Measurements from ENCODE around the gene RDH8.

The RDH8 gene

DNA sequence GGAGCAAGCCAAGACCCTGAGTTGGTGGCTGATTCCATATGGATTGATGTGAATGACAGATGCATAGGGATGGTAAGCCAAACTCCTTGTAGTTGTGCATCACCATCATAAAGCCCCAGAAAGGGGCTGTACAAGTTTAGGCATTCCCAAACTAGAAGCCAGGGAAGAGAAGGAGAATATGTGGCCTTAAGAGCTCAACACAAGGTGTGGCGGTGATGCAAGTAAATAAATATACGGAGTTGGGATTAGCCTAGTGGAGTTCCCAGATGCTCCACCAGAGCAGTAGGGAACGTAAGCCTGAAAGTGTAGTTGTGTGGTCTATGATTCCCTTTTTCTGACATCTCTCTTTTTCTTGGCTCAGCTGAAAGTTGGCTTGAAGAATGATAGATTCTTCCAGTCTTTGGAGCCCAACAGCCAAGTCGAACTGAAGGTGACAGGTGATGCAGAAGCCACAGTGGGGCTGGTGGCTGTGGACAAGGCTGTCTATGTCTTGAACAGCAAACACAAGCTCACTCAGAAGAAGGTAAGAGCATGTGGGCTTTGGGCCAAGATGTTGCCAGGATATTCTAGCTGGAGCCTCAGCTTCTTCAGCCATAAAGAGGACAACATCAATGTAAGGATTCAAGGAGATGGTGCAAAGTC lies 30.1 kb downstream of the RDH8 start:
- no peak for DNase-seq

DNA sequence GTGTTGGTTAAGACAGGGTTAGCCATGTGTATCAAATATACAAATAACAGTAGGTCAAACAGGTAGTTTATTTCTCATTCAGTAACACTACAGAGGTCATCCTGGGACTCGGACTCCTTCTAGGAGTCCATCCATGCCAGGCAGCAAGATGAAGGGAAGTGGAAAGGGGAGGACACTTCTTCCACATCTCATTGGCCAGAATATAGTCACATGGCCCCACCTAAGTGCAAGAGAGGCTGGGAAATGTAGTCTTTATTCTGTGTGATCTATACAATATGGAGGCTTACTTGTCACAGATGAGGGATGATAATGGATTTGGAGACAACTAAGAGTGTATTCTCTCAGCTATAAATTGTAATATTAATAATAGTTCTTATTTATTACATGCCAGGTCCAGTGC lies 31.1 kb downstream of the RDH8 start:
- no peak for DNase-seq

- DNase-seq: no peak
Measured at GRCh38 chr19:10045371-10045770, 32.1 kb downstream of the RDH8 start.

- DNase-seq: no peak
Measured at GRCh38 chr19:10049626-10050025, 36.3 kb downstream of the RDH8 start.

DNA sequence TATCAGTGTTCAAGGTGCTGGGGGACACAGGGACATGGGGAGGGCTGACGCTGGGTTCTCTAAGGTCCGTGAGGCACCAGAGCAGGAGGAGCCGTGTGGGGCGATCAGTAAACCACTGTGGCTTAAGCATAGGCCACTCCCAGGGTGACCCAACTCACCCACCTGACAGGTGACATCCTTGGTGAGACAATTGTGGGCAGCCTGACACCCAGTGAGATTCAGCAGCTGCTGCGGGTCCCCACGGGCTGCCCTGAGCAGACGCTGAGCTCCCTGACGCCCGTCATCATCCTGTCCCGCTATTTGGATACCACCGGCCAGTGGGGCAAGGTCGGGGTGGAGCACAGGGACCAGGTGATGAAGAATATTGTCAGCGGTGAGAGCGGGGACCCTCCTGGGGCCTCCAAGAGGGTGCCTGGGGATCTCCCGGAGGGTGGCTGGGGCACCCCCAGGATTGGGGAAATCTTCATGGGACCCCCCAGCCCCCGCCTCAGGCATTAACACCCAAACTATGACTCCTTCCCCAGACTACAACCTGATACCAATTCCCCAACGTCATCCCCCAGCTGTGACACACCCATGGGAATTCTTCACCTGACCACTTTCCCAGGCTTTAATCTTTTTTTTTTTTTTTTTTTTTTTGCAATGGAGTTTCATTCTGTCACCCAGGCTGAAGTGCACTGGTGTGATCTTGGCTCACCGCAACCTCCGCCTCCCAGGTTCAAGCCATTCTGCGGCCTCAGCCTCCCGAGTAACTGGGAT lies 39.5 kb downstream of the RDH8 start:
- no peak for DNase-seq

GRCh38 chr19:10061717-10062310 lies 48.5 kb downstream of the RDH8 start:
- DNase-seq: no peak

DNA sequence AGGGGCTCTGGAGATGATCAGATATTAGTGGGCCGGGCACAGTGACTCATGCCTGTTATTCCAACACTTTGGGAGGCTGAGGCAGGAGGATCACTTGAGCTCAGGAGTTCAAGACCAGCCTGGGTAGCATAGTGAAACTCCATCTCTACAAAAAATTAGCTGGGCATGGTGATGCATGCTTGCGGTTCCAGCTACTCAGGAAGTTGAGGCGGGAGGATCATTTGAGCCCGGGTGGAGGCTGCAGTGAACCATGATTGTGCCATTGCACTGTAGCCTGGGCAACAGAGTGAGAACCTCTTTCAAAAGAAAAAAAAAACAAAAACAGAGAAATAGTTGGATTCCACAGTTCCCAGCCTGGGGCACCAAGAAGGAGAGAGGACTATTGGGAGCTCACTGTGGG lies 54.9 kb downstream of the RDH8 start:
- DNase-seq: no peak

- DNase-seq: no peak
Measured at GRCh38 chr19:10069046-10069445, 55.8 kb downstream of the RDH8 start.

DNA sequence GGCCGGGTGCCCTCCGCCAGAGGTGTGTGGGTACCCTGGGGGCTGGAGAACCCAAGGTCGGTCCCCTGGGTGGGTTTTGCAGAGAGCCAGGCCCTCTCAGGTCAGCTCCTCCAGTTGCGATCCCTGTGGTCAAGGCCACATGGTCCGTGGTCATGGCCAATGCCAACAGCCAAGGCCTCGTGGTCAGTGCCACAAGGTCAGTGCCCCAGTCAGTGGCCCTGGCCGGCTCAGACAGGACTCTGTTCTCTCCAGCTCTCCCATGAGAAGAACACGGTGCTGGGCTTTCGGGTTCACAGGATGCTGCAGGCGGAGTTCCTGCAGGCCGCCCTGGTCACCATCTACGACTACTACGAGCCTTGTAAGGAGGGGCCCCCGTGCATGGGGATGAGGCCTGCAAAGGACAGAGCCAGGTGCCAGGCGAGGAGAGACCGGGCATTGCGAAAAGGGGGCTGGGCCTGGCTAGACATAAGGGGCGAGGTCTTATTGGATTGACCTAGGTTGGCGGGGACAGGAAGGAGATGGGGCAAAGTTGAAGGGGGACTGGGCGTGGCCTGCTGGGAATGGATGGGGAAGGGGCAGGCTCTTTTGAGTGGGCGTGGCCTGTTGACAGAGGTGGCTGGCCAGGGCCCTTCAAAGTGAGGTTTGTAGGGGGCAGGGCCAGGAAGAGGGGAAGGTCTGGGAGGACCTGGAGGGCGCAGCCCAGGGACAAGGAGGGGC lies 57.6 kb downstream of the RDH8 start:
- no peak for DNase-seq
